ENCODE measurements around the gene SYT2. TPM values are rescaled to one million over a fixed set of nuclear protein-coding genes. Genes with fewer than 3 reads are reported as not detected.

SYT2 gene
- total and polyA plus RNA-seq, 3 donors from 2014 or later: 2.0 to 7.2 (median 2.1) TPM

DNA sequence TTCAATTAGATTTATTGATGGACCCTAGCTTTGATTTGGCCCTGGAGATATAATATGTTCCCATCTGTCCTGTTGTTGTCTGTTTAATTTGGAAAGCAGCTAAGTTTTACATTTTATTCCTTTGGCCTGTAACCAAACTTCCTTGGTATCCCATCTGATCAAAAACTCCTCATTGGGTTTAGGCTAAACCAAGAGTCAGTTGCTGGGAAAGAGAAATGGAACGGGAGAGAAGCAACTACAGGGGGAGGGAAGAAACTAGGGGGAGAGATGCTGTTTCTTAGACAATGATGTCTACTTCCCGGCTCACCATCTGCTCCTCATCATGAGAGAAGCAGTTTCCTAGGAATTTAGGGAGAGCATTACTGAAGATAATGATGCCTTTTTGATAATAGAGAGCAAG, 141.8 kb downstream of the SYT2 start:
- Histone ChIP-seq H3K9me3 (no peaks in the 10 kb centered on the region), H3K4me1 (peaks cover 10% of the 10 kb centered on the region), H3K27ac (peak overlapping the region in 1 of 2 donors; percentile 28), H3K36me3 (ENCODE audit: low read depth, missing control alignments) (no peaks in the 10 kb centered on the region), H3K4me3 (no peak overlapping the region), H3K27me3 (no peaks in the 10 kb centered on the region)
- no peak for TF ChIP-seq POLR2A (IDR thresholded peaks at IDR 0.05)
- TF ChIP-seq, protein P1, sequence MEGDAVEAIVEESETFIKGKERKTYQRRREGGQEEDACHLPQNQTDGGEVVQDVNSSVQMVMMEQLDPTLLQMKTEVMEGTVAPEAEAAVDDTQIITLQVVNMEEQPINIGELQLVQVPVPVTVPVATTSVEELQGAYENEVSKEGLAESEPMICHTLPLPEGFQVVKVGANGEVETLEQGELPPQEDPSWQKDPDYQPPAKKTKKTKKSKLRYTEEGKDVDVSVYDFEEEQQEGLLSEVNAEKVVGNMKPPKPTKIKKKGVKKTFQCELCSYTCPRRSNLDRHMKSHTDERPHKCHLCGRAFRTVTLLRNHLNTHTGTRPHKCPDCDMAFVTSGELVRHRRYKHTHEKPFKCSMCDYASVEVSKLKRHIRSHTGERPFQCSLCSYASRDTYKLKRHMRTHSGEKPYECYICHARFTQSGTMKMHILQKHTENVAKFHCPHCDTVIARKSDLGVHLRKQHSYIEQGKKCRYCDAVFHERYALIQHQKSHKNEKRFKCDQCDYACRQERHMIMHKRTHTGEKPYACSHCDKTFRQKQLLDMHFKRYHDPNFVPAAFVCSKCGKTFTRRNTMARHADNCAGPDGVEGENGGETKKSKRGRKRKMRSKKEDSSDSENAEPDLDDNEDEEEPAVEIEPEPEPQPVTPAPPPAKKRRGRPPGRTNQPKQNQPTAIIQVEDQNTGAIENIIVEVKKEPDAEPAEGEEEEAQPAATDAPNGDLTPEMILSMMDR (IDR thresholded peaks at IDR 0.05): no peak
- no peak for DNase-seq
- WGBS, 2 donors: 30 to 37% methylated on average over 2 of the region's 2 CpGs
- intact Hi-C loops (cut with DNase I; ENCODE audit: low total_unique reads): no loop called here

GRCh38 chr1:202567738-202568137, 142.5 kb downstream of the SYT2 start:
- 57 to 59% methylated on average over 4 of the region's 4 CpGs for WGBS, 2 donors
- H3K27ac ChIP-seq: peak overlapping the region in 1 of 2 donors; percentile 28
- H3K9me3 ChIP-seq: no peaks in the 10 kb centered on the region
- peaks cover 15% of the 10 kb centered on the region for H3K4me1 ChIP-seq
- H3K36me3 ChIP-seq (ENCODE audit: low read depth, missing control alignments): no peaks in the 10 kb centered on the region
- no peak for DNase-seq
- no peak for TF ChIP-seq POLR2A (IDR thresholded peaks at IDR 0.05)
- TF ChIP-seq, protein P1 (IDR thresholded peaks at IDR 0.05): no peak
- no peak overlapping the region for H3K4me3 ChIP-seq
- no peaks in the 10 kb centered on the region for H3K27me3 ChIP-seq
- intact Hi-C loops (cut with DNase I; ENCODE audit: low total_unique reads): no loop called here

DNA sequence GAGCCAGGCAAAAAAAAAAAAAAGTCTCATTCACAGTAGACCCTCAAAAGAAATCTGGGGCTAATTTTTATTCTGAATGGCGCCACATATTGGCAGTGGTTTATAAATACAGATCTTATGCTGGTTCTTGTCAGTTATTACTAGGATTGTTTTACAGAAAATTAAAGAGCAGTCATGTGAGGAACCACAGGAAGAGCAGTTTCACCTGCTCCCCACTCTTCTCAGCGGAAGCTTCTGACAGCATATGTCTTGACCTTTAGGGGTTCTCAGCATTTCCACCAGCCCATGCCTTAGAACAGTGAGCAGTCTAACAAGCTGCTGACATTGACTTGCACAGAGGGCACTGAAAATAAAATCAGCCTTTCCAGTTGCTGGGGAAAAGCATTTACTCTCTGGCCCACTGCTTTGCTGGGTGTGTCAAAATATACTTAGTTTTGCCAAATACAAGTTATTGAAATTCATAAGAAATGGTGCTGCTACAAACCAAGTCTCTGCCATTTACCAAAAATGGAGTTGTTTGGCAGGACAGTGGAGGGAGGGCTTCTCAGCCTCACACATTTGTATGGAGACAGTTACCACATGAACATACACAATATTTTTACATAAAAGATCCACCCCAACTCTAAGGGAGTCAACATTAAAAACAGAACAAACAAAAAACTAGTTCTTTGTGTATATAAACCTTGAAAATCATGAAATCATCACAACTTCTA, 144.2 kb downstream of the SYT2 start:
- 77 to 94% methylated on average over 2 of the region's 2 CpGs for WGBS, 2 donors
- DNase-seq: no peak
- H3K27ac ChIP-seq: peak overlapping the region in 1 of 2 donors; percentile 33
- H3K27me3 ChIP-seq: no peaks in the 10 kb centered on the region
- H3K9me3 ChIP-seq: no peaks in the 10 kb centered on the region
- TF ChIP-seq POLR2A (IDR thresholded peaks at IDR 0.05): no peak
- TF ChIP-seq, protein P1 (IDR thresholded peaks at IDR 0.05): no peak
- no peak overlapping the region for H3K4me3 ChIP-seq
- intact Hi-C loops (cut with DNase I; ENCODE audit: low total_unique reads): no loop called here
- peaks cover 16% of the 10 kb centered on the region for H3K4me1 ChIP-seq
- H3K36me3 ChIP-seq (ENCODE audit: low read depth, missing control alignments): no peaks in the 10 kb centered on the region

GRCh38 chr1:202564958-202565495, 145.2 kb downstream of the SYT2 start:
- peak overlapping the region in 1 of 2 donors; percentile 33 for H3K27ac ChIP-seq
- H3K4me3 ChIP-seq: no peak overlapping the region
- no peak for DNase-seq
- TF ChIP-seq POLR2A (IDR thresholded peaks at IDR 0.05): no peak
- TF ChIP-seq, protein P1 (IDR thresholded peaks at IDR 0.05): no peak
- 84 to 88% methylated on average over 2 of the region's 2 CpGs for WGBS, 2 donors
- intact Hi-C loops (cut with DNase I; ENCODE audit: low total_unique reads): no loop called here
- H3K9me3 ChIP-seq: no peaks in the 10 kb centered on the region
- H3K36me3 ChIP-seq (ENCODE audit: low read depth, missing control alignments): no peaks in the 10 kb centered on the region
- no peaks in the 10 kb centered on the region for H3K27me3 ChIP-seq
- peaks cover 16% of the 10 kb centered on the region for H3K4me1 ChIP-seq
